GM23338 (cell line): ENCODE measurements around the gene GAB1. TPM values are rescaled to one million over a fixed set of nuclear protein-coding genes. Genes with fewer than 3 reads are reported as not detected.

Experiments used
- ATAC-seq: fragments of 200-7000 bp; cut with Tn5 transposase; 3 replicates; pipeline ENCODE4 v1.9.1; 2020
- DNase-seq: peaks from one replicate; pipeline ENCODE4 v3.0.0-alpha.2; 2015; ENCODE audit warnings: low spot score
- H2AFZ ChIP-seq: fragments of 200-600 bp; sonication (generic); 2 replicates; pipeline ENCODE4 v1.8.0; 2016; ENCODE audit warnings: antibody characterized with exemption, mild to moderate bottlenecking, moderate library complexity
- H3F3A ChIP-seq: fragments of 200-600 bp; sonication (generic); replicated peaks from 2 replicates; pipeline ENCODE4 v1.8.0; 2017; ENCODE audit warnings: antibody characterized with exemption, mixed run types, low read depth
- H3K27ac ChIP-seq: fragments of 200-600 bp; sonication (generic); 2 replicates; pipeline ENCODE4 v1.6.1; 2016; ENCODE audit warnings: low read depth
- H3K27me3 ChIP-seq: fragments of 200-600 bp; sonication (generic); 2 replicates; pipeline ENCODE4 v1.8.0; 2016; ENCODE audit warnings: mild to moderate bottlenecking, mixed run types, moderate library complexity; ENCODE audit not compliant: insufficient read depth
- H3K36me3 ChIP-seq: fragments of 200-600 bp; sonication (generic); 2 replicates; pipeline ENCODE4 v1.8.0; 2016; ENCODE audit warnings: mild to moderate bottlenecking; ENCODE audit not compliant: insufficient read depth
- H3K4me1 ChIP-seq: fragments of 200-600 bp; sonication (generic); 2 replicates; pipeline ENCODE4 v1.8.0; 2016; ENCODE audit warnings: mild to moderate bottlenecking, moderate library complexity; ENCODE audit not compliant: insufficient read depth
- H3K4me2 ChIP-seq: fragments of 200-600 bp; sonication (generic); 2 replicates; pipeline ENCODE4 v1.7.1; 2017; ENCODE audit warnings: mixed run types
- H3K4me3 ChIP-seq: fragments of 200-600 bp; sonication (generic); 2 replicates; pipeline ENCODE4 v1.6.1; 2016; ENCODE audit warnings: mixed run types
- H3K79me2 ChIP-seq: fragments of 200-600 bp; sonication (generic); replicated peaks from 2 replicates; pipeline ENCODE4 v1.8.0; 2017; ENCODE audit warnings: mild to moderate bottlenecking; ENCODE audit not compliant: insufficient read depth
- H3K9me2 ChIP-seq: fragments of 200-600 bp; sonication (generic); 2 replicates; pipeline ENCODE4 v1.8.0; 2017; ENCODE audit not compliant: insufficient read depth
- H4K20me1 ChIP-seq: fragments of 200-600 bp; sonication (generic); replicated peaks from 2 replicates; pipeline ENCODE4 v1.8.0; 2017; ENCODE audit warnings: mild to moderate bottlenecking; ENCODE audit not compliant: insufficient read depth
- H3K27ac Mint-ChIP-seq: 2 replicates; pipeline ENCODE4 v1.8.0; 2020; ENCODE audit warnings: inconsistent platforms, mild to moderate bottlenecking, moderate library complexity, mixed read lengths
- H3K27me3 Mint-ChIP-seq: 3 replicates; pipeline ENCODE4 v1.8.0; 2022; ENCODE audit warnings: low read depth, mild to moderate bottlenecking, moderate library complexity, mixed read lengths, inconsistent platforms; ENCODE audit not compliant: insufficient read depth, poor library complexity
- H3K36me3 Mint-ChIP-seq: 3 replicates; pipeline ENCODE4 v1.8.0; 2021; ENCODE audit warnings: low read depth, mild to moderate bottlenecking, inconsistent platforms, moderate library complexity, mixed read lengths
- H3K4me1 Mint-ChIP-seq: 3 replicates; pipeline ENCODE4 v1.8.0; 2020; ENCODE audit warnings: mild to moderate bottlenecking, inconsistent platforms, mixed read lengths
- H3K4me3 Mint-ChIP-seq: 3 replicates; pipeline ENCODE4 v1.8.0; 2021; ENCODE audit warnings: moderate library complexity, mild to moderate bottlenecking, inconsistent platforms, mixed read lengths
- H3K9me3 Mint-ChIP-seq: 3 replicates; pipeline ENCODE4 v1.8.0; 2020; ENCODE audit warnings: moderate library complexity, mild to moderate bottlenecking, inconsistent platforms, mixed read lengths
- CREB1 ChIP-seq: fragments of 250-450 bp; sonication (Bioruptor Pico); IDR thresholded peaks from 2 replicates; pipeline ENCODE4 v1.5.0; 2020; ENCODE audit warnings: low read depth, mild to moderate bottlenecking, moderate library complexity
- EZH2 ChIP-seq: fragments of 200-600 bp; sonication (generic); IDR thresholded peaks from one replicate; pipeline ENCODE4 v1.8.0; 2017; ENCODE audit warnings: antibody characterized with exemption, mild to moderate bottlenecking, low read depth; ENCODE audit not compliant: unreplicated experiment
- EZH2phosphoT487 ChIP-seq: fragments of 200-600 bp; sonication (generic); IDR thresholded peaks from one replicate; pipeline ENCODE4 v1.8.1; 2018; ENCODE audit warnings: antibody characterized with exemption; ENCODE audit not compliant: unreplicated experiment
- JUNB ChIP-seq: IDR thresholded peaks from one replicate; pipeline ENCODE4 v1.6.1; 2016; ENCODE audit warnings: antibody characterized with exemption; ENCODE audit not compliant: unreplicated experiment
- NANOG ChIP-seq: IDR thresholded peaks from 2 replicates; pipeline ENCODE4 v1.6.1; 2016; ENCODE audit warnings: antibody characterized with exemption, borderline replicate concordance
- POLR2AphosphoS5 ChIP-seq: IDR thresholded peaks from 2 replicates; pipeline ENCODE4 v1.6.1; 2016; ENCODE audit warnings: antibody characterized with exemption, low read depth
- ZNF331 ChIP-seq: fragments of 250-450 bp; sonication (Bioruptor Pico); IDR thresholded peaks from 2 replicates; pipeline ENCODE4 v1.5.0; 2020; ENCODE audit warnings: low read depth, mild to moderate bottlenecking, moderate library complexity
- polyA plus RNA-seq: library from polyadenylated mRNA; unstranded; fragments of >200 nt; fragmentation: Nextera tagmentation; extraction: Ambion mirVana; gene quantifications from 2 replicates; pipeline ENCODE4 v1.2.1, GENCODE V29; 2016
- total RNA-seq: library from RNA; depleted of rRNA; stranded (reverse); fragments of >200 nt; shearing (Covaris generic); gene quantifications from 2 replicates; pipeline ENCODE4 v1.2.3, GENCODE V29; 2014
- TF ChIP-seq, protein P1 (sequence below): IDR thresholded peaks from one replicate; pipeline ENCODE4 v1.6.1; 2018; ENCODE audit warnings: antibody characterized with exemption; ENCODE audit not compliant: unreplicated experiment
- TF ChIP-seq, protein P2 (sequence below): IDR thresholded peaks from 2 replicates; pipeline ENCODE4 v1.6.1; 2016; ENCODE audit warnings: antibody characterized with exemption
- TF ChIP-seq, protein P3 (sequence below): fragments of 250-450 bp; sonication (Bioruptor Pico); IDR thresholded peaks from 2 replicates; pipeline ENCODE4 v1.5.0; 2020; ENCODE audit warnings: mild to moderate bottlenecking, moderate library complexity

The GAB1 gene
- total and polyA plus RNA-seq, 2 experiments from 2014 or later = 4.0 to 18.4 TPM

DNA sequence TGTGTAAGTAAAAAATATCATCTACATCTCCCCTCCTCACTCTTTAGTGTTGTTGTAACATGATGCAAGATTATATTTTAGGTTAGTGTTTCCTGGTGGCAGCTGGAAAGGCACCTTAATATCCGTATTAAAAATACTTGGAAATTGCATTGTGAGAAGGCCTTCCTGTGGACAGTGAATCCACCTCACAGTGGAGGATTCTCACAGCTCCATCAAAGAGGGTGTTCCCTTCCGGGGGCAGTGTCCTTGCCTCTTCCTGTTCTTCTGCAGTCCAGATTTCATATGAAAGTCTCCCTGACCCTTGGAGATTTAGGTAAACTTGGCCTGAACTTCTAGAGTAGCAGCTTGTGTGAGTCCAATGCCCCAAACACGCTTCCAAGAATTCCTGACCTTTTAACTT, 29.9 kb upstream of the GAB1 start (continued):
- TF ChIP-seq, protein P1, sequence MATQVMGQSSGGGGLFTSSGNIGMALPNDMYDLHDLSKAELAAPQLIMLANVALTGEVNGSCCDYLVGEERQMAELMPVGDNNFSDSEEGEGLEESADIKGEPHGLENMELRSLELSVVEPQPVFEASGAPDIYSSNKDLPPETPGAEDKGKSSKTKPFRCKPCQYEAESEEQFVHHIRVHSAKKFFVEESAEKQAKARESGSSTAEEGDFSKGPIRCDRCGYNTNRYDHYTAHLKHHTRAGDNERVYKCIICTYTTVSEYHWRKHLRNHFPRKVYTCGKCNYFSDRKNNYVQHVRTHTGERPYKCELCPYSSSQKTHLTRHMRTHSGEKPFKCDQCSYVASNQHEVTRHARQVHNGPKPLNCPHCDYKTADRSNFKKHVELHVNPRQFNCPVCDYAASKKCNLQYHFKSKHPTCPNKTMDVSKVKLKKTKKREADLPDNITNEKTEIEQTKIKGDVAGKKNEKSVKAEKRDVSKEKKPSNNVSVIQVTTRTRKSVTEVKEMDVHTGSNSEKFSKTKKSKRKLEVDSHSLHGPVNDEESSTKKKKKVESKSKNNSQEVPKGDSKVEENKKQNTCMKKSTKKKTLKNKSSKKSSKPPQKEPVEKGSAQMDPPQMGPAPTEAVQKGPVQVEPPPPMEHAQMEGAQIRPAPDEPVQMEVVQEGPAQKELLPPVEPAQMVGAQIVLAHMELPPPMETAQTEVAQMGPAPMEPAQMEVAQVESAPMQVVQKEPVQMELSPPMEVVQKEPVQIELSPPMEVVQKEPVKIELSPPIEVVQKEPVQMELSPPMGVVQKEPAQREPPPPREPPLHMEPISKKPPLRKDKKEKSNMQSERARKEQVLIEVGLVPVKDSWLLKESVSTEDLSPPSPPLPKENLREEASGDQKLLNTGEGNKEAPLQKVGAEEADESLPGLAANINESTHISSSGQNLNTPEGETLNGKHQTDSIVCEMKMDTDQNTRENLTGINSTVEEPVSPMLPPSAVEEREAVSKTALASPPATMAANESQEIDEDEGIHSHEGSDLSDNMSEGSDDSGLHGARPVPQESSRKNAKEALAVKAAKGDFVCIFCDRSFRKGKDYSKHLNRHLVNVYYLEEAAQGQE = no peak
- no peak for TF ChIP-seq CREB1 (CRISPR knock-in tag)
- TF ChIP-seq, protein P2, sequence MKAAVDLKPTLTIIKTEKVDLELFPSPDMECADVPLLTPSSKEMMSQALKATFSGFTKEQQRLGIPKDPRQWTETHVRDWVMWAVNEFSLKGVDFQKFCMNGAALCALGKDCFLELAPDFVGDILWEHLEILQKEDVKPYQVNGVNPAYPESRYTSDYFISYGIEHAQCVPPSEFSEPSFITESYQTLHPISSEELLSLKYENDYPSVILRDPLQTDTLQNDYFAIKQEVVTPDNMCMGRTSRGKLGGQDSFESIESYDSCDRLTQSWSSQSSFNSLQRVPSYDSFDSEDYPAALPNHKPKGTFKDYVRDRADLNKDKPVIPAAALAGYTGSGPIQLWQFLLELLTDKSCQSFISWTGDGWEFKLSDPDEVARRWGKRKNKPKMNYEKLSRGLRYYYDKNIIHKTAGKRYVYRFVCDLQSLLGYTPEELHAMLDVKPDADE = no peak
- no peak for TF ChIP-seq ZNF331

DNA sequence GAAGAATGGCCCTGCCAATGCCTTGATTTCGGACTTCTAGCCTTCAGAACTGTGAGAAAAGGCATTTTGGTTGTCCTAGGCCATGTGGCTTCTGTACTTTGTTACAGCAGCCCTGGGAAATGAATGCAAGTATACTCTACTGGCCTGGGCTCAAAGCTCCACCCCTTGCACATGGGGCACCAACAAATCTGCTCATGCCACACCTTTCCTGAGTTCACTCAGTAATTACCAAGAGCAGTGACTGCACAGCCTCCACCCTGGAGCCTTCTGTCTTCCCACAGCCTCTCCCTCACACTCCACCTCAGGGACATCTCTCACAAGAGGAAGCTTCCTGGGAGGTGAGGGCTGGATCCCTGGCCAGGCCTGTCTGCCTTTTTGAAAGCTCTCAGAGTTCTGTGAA, 29.1 kb upstream of the GAB1 start:
- Histone ChIP-seq H3F3A (no peaks in the 10 kb centered on the region), H3K27me3 (no peaks in the 10 kb centered on the region), H3K4me2 (no peak overlapping the region), H2AFZ (no peak overlapping the region), H3K9me2 (peaks cover 7% of the 10 kb centered on the region; the same call in 1 of the 2 replicates), H3K36me3 (no peaks in the 10 kb centered on the region), H3K79me2 (no peaks in the 10 kb centered on the region), H3K4me3 (no peak overlapping the region), H4K20me1 (no peaks in the 10 kb centered on the region), H3K27ac (no peak overlapping the region), H3K4me1 (peaks cover 5% of the 10 kb centered on the region; the same call in 1 of the 2 replicates)
- no peak for DNase-seq
- H3K9me3 Mint-ChIP-seq = no peaks in the 10 kb centered on the region
- H3K27ac Mint-ChIP-seq = no peak overlapping the region
- ATAC-seq = no peak
- H3K27me3 Mint-ChIP-seq = no peaks in the 10 kb centered on the region
- no peaks in the 10 kb centered on the region for H3K36me3 Mint-ChIP-seq
- no peak overlapping the region for H3K4me3 Mint-ChIP-seq
- peaks cover 4% of the 10 kb centered on the region for H3K4me1 Mint-ChIP-seq
- TF ChIP-seq, protein P3, sequence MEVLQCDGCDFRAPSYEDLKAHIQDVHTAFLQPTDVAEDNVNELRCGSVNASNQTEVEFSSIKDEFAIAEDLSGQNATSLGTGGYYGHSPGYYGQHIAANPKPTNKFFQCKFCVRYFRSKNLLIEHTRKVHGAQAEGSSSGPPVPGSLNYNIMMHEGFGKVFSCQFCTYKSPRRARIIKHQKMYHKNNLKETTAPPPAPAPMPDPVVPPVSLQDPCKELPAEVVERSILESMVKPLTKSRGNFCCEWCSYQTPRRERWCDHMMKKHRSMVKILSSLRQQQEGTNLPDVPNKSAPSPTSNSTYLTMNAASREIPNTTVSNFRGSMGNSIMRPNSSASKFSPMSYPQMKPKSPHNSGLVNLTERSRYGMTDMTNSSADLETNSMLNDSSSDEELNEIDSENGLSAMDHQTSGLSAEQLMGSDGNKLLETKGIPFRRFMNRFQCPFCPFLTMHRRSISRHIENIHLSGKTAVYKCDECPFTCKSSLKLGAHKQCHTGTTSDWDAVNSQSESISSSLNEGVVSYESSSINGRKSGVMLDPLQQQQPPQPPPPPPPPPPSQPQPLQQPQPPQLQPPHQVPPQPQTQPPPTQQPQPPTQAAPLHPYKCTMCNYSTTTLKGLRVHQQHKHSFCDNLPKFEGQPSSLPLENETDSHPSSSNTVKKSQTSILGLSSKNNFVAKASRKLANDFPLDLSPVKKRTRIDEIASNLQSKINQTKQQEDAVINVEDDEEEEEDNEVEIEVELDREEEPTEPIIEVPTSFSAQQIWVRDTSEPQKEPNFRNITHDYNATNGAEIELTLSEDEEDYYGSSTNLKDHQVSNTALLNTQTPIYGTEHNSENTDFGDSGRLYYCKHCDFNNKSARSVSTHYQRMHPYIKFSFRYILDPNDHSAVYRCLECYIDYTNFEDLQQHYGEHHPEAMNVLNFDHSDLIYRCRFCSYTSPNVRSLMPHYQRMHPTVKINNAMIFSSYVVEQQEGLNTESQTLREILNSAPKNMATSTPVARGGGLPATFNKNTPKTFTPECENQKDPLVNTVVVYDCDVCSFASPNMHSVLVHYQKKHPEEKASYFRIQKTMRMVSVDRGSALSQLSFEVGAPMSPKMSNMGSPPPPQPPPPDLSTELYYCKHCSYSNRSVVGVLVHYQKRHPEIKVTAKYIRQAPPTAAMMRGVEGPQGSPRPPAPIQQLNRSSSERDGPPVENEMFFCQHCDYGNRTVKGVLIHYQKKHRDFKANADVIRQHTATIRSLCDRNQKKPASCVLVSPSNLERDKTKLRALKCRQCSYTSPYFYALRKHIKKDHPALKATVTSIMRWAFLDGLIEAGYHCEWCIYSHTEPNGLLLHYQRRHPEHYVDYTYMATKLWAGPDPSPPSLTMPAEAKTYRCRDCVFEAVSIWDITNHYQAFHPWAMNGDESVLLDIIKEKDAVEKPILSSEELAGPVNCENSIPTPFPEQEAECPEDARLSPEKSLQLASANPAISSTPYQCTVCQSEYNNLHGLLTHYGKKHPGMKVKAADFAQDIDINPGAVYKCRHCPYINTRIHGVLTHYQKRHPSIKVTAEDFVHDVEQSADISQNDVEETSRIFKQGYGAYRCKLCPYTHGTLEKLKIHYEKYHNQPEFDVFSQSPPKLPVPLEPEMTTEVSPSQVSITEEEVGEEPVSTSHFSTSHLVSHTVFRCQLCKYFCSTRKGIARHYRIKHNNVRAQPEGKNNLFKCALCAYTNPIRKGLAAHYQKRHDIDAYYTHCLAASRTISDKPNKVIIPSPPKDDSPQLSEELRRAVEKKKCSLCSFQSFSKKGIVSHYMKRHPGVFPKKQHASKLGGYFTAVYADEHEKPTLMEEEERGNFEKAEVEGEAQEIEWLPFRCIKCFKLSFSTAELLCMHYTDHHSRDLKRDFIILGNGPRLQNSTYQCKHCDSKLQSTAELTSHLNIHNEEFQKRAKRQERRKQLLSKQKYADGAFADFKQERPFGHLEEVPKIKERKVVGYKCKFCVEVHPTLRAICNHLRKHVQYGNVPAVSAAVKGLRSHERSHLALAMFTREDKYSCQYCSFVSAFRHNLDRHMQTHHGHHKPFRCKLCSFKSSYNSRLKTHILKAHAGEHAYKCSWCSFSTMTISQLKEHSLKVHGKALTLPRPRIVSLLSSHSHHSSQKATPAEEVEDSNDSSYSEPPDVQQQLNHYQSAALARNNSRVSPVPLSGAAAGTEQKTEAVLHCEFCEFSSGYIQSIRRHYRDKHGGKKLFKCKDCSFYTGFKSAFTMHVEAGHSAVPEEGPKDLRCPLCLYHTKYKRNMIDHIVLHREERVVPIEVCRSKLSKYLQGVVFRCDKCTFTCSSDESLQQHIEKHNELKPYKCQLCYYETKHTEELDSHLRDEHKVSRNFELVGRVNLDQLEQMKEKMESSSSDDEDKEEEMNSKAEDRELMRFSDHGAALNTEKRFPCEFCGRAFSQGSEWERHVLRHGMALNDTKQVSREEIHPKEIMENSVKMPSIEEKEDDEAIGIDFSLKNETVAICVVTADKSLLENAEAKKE = no peak
- no peak for TF ChIP-seq POLR2AphosphoS5
- no peak for TF ChIP-seq EZH2
- TF ChIP-seq CREB1 (CRISPR knock-in tag) = no peak
- no peak for TF ChIP-seq NANOG
- TF ChIP-seq, protein P1 = no peak
- no peak for TF ChIP-seq JUNB
- no peak for TF ChIP-seq EZH2phosphoT487
